ENCODE data around the gene TMA7.

Gene TMA7

GRCh38 chr3:48414376-48415250, 25.4 kb upstream of the TMA7 start:
- DNase-seq (ENCODE audit: extremely low read depth, low read depth), result no peak
- H3K4me3 ChIP-seq (replicated peaks; ENCODE audit: low read depth, low read length), result no peak overlapping the region
- TF ChIP-seq, protein P1, sequence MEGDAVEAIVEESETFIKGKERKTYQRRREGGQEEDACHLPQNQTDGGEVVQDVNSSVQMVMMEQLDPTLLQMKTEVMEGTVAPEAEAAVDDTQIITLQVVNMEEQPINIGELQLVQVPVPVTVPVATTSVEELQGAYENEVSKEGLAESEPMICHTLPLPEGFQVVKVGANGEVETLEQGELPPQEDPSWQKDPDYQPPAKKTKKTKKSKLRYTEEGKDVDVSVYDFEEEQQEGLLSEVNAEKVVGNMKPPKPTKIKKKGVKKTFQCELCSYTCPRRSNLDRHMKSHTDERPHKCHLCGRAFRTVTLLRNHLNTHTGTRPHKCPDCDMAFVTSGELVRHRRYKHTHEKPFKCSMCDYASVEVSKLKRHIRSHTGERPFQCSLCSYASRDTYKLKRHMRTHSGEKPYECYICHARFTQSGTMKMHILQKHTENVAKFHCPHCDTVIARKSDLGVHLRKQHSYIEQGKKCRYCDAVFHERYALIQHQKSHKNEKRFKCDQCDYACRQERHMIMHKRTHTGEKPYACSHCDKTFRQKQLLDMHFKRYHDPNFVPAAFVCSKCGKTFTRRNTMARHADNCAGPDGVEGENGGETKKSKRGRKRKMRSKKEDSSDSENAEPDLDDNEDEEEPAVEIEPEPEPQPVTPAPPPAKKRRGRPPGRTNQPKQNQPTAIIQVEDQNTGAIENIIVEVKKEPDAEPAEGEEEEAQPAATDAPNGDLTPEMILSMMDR (IDR thresholded peaks at IDR 0.05; ENCODE audit: low read depth, low read length, missing control alignments), result no peak

DNA sequence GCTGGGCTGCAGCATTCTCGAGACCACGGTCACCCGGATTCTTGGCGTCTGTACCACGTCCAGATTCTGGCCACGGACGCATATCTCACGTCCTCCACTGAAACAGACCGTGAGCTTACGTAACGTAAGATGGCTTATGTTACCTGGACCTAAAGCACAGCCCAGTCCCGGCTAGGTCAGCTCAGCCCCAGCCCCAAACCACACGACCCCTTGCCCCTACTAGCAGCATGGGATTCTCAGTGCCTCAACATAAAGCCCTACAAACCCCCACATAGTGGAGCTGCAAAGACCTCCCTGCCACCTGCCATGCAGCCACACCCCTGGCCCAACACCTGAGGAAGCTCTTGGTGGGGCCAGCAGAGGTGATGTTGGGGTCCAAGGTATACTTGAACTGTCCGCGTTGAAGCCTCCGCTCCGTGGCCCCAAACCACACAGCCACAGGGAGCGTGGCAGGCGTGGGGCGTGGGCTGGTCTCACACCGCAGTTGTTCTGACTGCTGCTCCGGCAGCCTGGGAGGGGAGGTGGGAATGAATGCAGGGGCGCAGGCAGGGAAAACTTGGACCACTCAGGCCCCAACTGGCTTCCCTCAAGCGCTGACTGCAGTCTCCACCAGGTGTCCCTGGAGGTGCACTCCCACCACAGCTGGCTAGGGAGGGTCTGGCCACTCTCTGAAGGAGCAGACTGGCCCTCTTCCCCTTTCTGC, 24.7 kb upstream of the TMA7 start:
- TF ChIP-seq, protein P1 (IDR thresholded peaks at IDR 0.05; ENCODE audit: low read depth, low read length, missing control alignments), result no peak
- DNase-seq (ENCODE audit: extremely low read depth, low read depth), result no peak
- H3K4me3 ChIP-seq (replicated peaks; ENCODE audit: low read depth, low read length), result no peak overlapping the region

DNA sequence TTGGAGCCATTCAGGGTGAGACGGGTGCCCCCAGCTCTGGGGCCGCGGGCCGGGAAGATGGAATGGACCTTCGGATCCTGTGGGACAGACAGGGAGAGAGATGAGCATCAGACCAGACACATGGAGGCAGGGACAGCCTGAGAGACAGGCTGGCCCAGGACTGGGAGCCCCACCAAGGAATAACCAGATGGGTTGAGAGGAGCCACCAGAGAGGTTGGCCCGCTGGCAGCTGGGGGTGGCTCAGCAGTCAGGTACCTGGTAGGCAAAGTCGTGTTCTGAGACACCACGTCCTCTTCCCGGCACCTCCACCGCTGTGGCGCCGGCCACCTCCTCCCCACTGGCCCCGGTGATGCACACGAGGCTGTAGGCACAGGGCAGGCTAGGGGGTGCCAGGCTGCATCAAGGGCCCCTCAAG, 24.0 kb upstream of the TMA7 start:
- no peak overlapping the region for H3K4me3 ChIP-seq (replicated peaks; ENCODE audit: low read depth, low read length)
- no peak for DNase-seq (ENCODE audit: extremely low read depth, low read depth)
- TF ChIP-seq, protein P1 (IDR thresholded peaks at IDR 0.05; ENCODE audit: low read depth, low read length, missing control alignments), result no peak

DNA sequence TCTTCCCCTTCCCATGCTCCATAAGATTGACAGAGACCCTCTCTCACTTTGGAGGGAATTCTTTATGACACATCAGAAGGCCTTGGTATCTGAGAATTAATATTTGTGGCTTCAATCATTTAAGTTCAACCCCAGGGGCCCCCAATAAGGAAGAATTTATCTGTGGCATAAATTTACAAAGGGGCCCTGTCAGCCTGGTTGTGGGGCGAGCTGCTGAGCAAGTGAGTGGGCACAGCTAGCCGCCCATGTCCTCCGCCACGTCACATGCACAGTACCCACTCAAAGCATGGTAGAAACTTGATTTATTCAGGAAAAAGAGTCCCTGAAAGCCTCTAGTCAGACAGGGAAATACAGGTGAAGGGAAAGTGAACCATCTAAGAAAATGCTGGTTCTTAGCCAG, 23.5 kb upstream of the TMA7 start:
- TF ChIP-seq, protein P1 (IDR thresholded peaks at IDR 0.05; ENCODE audit: low read depth, low read length, missing control alignments), result no peak
- H3K4me3 ChIP-seq (replicated peaks; ENCODE audit: low read depth, low read length), result no peak overlapping the region
- no peak for DNase-seq (ENCODE audit: extremely low read depth, low read depth)

DNA sequence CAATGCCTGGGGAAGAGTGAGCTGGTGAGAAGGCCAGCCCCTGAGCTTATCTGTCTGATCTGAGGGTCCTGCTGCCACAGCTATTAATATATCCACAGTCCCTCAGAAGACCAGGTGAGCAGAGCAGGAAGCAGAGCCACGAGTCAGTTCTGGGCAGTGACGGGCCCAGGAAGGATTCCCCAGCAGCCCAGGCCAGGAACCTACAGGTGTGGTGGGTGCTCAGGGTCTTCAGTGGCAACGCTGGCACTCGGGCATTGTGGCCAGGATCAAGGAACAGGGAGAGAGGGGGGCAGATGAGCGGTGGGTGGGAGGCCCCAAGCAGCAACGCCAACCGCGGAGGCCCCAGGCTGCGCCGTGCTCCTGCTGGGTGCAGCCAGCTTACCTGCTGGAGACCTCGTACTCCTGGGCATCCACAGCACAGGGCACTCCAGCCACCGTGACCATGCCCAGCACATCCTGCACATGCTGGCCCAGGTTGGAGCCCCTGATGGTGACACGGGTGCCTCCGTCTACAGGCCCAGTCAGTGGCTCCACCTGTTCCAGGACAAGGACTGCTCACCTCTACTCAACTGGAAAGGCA, 22.4 kb upstream of the TMA7 start:
- no peak overlapping the region for H3K4me3 ChIP-seq (replicated peaks; ENCODE audit: low read depth, low read length)
- no peak for DNase-seq (ENCODE audit: extremely low read depth, low read depth)
- TF ChIP-seq, protein P1 (IDR thresholded peaks at IDR 0.05; ENCODE audit: low read depth, low read length, missing control alignments), result no peak

- DNase-seq (ENCODE audit: extremely low read depth, low read depth), result no peak
- H3K4me3 ChIP-seq (replicated peaks; ENCODE audit: low read depth, low read length), result no peak overlapping the region
- TF ChIP-seq, protein P1 (IDR thresholded peaks at IDR 0.05; ENCODE audit: low read depth, low read length, missing control alignments), result no peak
These were observed 21.9 kb upstream of the TMA7 start for GRCh38 chr3:48418140-48418539.

Data from HFF-Myc (cell line).